Endothelial cell of hepatic sinusoid (primary cell): ENCODE measurements around the gene LIPT2.
"Not testable (repeated sequence)": the region's sequence is repeated elsewhere in the genome, so short reads cannot be mapped to it uniquely, and the experiment has no call there.

Experiments used
- in situ Hi-C: cut with HindIII; loops from 2 replicates; pipeline ENCODE4 v1.10.0; 2017; ENCODE audit warnings: low sequenced_read_pairs

The LIPT2 gene

DNA sequence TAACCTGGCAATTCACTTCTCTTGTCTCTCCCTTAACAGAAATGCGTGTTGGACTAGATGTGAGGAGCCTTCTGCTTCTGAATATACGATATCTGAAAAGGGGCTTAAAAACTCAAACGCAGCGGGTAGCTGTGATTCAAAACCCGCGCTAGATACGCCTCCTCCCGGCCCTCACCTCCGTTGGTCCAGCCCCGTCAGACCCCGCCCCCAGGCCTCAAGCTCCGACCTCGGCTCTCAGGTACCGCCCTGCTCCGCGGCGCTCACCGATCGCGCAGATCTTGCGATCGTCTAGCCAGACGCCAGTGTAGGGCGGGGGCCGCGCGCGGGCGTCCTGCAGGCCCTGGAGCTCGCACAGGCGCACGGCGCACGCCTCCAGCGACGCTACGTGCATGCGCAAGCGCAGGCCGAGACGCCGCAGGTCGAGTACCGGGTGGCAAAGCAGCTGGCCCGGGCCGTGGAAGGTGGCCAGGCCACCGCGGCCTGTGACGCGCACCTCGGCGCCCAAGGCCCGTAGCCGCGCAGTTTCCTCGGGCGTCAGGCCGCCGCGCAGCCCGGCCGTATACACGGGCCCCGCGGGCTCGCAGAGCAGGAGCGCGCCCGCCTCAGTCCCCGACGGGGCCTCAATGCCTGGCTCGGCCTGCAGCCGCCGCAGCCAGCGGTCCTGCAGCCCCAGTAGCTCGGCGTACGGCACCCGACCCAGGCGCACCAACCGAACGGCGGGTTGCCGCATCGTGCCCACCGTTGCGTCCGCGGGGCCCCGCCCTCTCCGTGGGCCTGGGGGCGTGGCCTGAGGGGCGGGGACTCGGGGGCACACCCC is at the start of gene LIPT2:
Gene LIPT2, minus strand, starts transcription at position 751 of the 817 bp plus-strand sequence. Its CDS starts 21 bp downstream, at position 730.
- in situ Hi-C loops: no loop called here

DNA sequence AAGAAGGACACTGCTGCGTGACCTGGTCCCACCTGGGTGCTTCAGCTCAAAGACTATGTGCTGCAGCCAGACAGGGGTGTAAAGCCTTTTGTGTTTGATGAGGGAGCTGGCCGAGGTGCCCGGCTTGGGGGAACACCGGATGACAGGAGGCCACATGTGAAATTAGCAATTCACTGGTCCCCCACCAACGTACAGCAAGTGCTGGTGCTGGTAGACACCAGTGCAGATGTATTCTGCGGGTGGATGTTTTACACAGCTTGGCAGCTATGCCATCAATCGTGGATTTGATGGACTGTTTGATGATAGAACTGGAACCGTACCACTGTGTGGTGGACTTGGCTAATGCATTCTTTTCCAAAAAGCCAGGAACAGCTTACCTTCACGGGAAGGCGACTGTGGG is 47.9 kb upstream of the LIPT2 start:
- in situ Hi-C loops: no loop called here

DNA sequence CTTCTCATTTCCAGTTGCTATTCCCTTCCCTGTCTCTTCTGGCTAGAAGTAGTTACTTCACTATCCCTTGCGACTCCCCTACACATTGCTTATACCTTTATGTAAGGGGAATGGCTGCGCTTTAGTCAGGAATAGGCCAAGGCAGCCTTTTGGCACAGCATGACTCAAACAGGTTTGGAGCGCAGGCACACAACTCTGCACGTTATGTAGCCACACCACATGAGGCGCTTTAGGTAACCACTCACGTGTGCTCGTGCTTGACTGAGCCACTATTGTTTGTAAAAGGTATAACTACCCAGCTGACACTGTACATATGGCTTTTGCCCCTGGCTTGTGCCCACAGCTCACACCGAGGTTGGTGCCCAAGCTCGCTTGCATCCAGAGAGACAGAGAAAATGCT is 46.7 kb upstream of the LIPT2 start:
- in situ Hi-C loops: no loop called here

DNA sequence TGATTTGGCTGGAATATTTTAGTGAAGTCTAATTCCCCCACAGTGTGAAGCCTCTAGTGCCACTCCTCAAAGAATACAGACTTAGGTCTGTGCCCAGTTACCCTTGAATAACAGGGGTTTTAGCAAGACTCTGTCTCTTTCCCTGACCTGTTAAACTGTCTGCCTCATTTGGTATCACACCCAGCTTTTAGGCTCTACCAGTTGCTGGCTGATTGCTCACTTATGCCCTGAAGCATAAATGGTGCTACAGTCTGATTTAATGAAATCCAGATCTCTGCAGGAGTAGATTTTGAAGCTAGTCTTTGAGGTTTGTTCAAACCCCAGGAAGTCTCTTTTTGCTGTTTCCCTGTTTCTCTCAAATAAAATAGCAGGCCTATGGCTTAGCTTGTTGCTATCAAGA is 45.2 kb upstream of the LIPT2 start:
- in situ Hi-C loops: no loop called here

DNA sequence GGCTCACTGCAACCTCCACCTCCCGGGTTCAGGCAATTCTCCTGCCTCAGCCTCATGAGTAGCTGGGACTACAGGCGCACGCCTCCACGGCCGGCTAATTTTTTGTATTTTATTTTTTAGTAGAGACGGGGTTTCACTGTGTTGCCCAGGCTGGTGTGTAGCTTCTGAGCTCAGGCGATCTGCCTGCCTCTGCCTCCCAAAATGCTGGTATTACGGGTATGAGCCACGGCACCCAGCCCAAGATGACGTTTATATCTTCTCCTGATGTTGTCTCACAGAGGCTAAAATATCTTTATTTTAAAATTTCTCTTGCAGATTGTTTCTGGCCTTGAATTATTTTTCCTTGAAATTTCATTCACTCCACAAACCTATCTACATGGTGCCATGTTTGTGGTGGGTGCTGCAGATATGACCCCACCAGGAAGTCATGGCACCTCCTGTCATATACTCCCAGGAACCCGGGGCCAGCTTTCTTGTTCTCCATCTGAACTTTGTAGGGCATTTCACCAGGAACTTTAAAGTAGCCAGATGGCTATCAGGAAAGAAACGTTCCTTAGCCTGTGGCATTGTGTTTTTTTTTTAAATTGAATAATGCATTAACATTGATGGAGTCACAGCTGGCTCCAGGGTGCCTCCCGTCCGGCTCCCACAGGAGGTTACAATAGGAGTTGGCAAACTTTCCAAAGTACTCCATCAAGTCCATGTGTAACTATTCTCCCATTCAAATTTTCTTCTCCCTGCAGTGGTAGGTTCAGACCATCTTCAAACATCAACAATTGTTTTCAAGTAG is 42.0 kb upstream of the LIPT2 start:
- in situ Hi-C loops: no loop called here

GRCh38 chr11:74534946-74535275 is 41.4 kb upstream of the LIPT2 start:
- in situ Hi-C loops: not testable (repeated sequence)

DNA sequence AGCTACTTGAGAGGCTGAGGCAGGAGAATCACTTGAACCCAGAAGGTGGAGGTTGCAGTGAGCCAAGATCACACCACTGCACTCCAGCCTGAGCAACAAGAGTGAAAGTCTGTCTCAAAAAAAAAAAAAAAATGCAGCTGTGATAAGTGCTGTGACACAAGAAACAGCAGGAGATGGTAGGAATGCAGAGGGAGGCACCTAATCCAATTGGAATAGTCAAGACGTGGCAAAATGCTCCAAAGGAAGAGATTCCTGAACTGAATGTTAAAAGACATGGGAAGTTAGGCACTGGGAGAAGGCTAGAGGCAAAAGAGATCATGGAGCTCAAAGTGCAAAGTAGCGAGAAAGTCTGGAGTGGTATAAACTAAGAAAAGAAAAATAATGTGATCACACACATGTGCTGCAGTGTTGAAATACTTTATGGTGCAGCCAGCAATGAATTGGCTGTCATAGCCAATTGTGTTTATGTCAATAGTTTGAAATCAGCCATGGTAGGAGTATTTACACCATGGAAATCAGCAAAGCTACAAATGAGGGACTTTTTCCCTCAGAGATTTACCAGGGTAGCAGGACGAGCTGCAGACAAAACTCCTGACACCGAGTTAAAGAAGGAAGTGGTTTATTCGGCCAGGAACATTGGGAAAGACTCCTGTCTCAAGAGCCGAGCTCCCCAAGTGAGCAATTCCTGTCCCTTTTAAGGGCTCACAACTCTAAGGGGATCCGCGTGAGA is 40.9 kb upstream of the LIPT2 start:
- in situ Hi-C loops: no loop called here

GRCh38 chr11:74533421-74533820 is 39.9 kb upstream of the LIPT2 start:
- in situ Hi-C loops: no loop called here

GRCh38 chr11:74532501-74533246 is 39.1 kb upstream of the LIPT2 start:
- in situ Hi-C loops: no loop called here

GRCh38 chr11:74524978-74525377 is 31.5 kb upstream of the LIPT2 start:
- in situ Hi-C loops: no loop called here

- in situ Hi-C loops: no loop called here
Measured at GRCh38 chr11:74524501-74524900, 31.0 kb upstream of the LIPT2 start.

DNA sequence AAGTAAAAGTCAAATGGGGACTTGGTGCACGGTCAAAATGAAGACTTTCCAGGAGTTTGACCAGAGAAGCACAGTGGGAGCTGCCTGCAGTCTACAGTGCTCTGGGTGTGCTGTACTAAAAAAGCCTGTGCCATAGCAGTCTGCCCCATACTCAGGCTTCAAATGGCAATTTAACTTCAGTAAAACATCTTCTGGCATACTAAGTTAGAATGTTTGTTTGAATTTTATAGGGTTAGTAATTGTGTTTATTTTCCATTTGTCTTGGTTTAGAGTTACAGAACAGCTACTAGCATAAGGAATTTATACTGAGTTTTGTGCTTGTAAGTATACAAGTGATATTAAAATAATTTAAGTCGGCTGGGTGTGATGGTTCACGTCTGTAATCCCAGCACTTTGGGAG is 29.3 kb upstream of the LIPT2 start:
- in situ Hi-C loops: no loop called here

- in situ Hi-C loops: no loop called here
Measured at GRCh38 chr11:74521666-74522252, 28.2 kb upstream of the LIPT2 start.

DNA sequence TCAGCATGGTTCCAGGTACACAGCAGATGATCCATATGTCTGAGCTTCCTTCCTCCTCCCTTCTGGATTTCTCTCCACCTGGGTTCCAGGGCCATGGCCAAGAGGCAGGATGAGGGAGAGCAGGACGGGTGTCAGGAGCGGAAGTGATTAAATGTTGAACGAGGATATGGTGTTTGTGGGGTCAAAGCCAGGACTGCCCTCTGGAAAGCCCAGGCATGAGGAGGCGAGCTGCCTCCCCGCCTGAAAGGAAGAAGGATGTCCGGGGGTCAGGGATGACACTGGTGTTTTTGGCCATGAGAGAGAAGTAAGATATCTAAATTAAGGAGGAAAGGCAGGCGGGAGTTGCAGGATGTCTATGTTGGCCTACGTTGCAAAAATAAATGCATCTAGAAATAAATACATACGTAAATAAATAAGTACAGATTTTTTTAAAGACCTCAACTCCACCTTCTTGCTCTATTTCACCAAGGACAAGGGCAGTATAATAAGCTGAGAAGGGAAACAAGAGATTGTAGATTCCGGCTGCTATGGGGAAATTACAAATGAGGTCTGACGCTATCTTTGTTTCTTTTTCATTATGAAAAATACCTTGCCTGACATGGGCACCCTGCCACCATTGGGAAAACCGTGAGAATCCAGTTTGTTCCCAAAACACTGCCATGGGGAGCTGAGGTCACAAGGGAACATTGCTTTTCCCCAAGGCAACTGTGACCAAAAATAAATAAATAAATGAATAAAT is 27.6 kb upstream of the LIPT2 start:
- in situ Hi-C loops: no loop called here

- in situ Hi-C loops: no loop called here
Measured at GRCh38 chr11:74520316-74520715, 26.8 kb upstream of the LIPT2 start.

GRCh38 chr11:74519710-74520109 is 26.2 kb upstream of the LIPT2 start:
- in situ Hi-C loops: no loop called here

GRCh38 chr11:74517592-74517991 is 24.1 kb upstream of the LIPT2 start:
- in situ Hi-C loops: not testable (repeated sequence)

DNA sequence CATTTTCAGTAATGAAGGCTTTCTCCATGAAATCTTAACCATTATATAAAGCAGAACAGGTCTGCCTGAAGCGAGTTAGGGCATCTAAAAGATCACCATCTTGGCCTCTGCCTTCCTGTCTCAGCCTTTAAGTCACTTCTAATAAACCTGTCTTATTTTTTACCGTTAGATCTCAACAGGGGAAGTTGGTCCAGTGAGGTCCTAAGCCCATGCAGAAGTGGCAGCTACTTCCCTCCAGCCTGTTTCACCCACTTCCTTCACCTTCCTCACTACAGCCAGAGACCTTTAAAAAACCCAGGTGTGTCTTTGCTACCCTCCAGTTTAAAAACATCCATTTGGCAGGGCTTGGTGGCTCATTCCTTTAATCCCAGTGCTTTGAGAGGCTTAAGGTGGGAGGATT is 14.1 kb upstream of the LIPT2 start:
- in situ Hi-C loops: no loop called here

GRCh38 chr11:74506823-74507222 is 13.3 kb upstream of the LIPT2 start:
- in situ Hi-C loops: no loop called here

GRCh38 chr11:74505911-74506310 is 12.4 kb upstream of the LIPT2 start:
- in situ Hi-C loops: no loop called here
